A549 (cell line): Measurements from ENCODE around the gene MMD. TPM values are rescaled to one million over a fixed set of nuclear protein-coding genes. Genes with fewer than 3 reads are reported as not detected.

ENCODE experiments used
- ATAC-seq, 2 experiments: fragments of 200-7000 bp in 1 of 2; fragments of >200 bp in 1 of 2; cut with Nextera tagmentation in 1 of 2; cut with Tn5 transposase in 1 of 2; 3 replicates each; pipeline versions ENCODE4 v1.8.0 to v1.9.1; 2018 to 2020; ENCODE audit warnings: mild to moderate bottlenecking in 1 of 2, moderate library complexity in 1 of 2
- CTCF ChIA-PET: fragments of 300-600 bp; sonication (Branson Sonifier 250); formaldehyde crosslinking; extraction: SDS; loops from one replicate; lab custom pipeline; 2021; ENCODE audit warnings: antibody characterized with exemption, inconsistent platforms; lab: Yijun Ruan, JAX
- POLR2A ChIA-PET: fragments of 350-600 bp; formaldehyde crosslinking; extraction: SDS; loops from one replicate; lab custom pipeline; 2021; ENCODE audit warnings: antibody characterized with exemption, inconsistent platforms; lab: Yijun Ruan, JAX
- DNase-seq, 2 experiments: peaks; one replicate each; pipeline versions ENCODE4 v3.0.0 to v3.0.0-alpha.2; 2011 to 2016; ENCODE audit warnings: low read depth in 1 of 2, low spot score in 1 of 2
- FAIRE-seq: peaks from 2 replicates; lab custom pipeline; 2011; peaks lifted over from hg19 to GRCh38; lab: Jason Lieb, UNC
- H3K27ac ChIP-seq, 2 experiments: fragments of >200 bp; sonication (Bioruptor Twin); formaldehyde crosslinking; 3 replicates each; pipeline ENCODE4 v1.5.1; 2016 to 2017
- H3K4me1 ChIP-seq: fragments of >200 bp; sonication (Bioruptor Twin); formaldehyde crosslinking; 3 replicates; pipeline ENCODE4 v1.6.1; 2016
- H3K4me2 ChIP-seq: fragments of >200 bp; sonication (Bioruptor Twin); formaldehyde crosslinking; 3 replicates; pipeline ENCODE4 v1.6.1; 2016
- H3K4me3 ChIP-seq: fragments of >200 bp; sonication (Bioruptor Twin); formaldehyde crosslinking; 3 replicates; pipeline ENCODE4 v1.5.1; 2016
- H3K9me3 ChIP-seq: fragments of >200 bp; sonication (Bioruptor Twin); formaldehyde crosslinking; 3 replicates; pipeline ENCODE4 v1.6.1; 2016
- BCL3 ChIP-seq: fragments of >200 bp; sonication (Bioruptor Twin); formaldehyde crosslinking; IDR thresholded peaks from 3 replicates; pipeline ENCODE4 v1.6.1; 2016
- BHLHE40 ChIP-seq: IDR thresholded peaks from 2 replicates; pipeline ENCODE4 v1.6.1; 2012; ENCODE audit warnings: low read depth, low read length, inconsistent platforms
- CEBPB ChIP-seq, 2 experiments: fragments of >200 bp in 1 of 2; sonication (Bioruptor Twin) in 1 of 2; formaldehyde crosslinking in 1 of 2; IDR thresholded peaks; 2 replicates each; pipeline ENCODE4 v1.6.1; 2012 to 2016
- EHF ChIP-seq: fragments of 250-450 bp; sonication (Bioruptor Pico); IDR thresholded peaks from 2 replicates; pipeline ENCODE4 v1.5.0; 2020; ENCODE audit warnings: mild to moderate bottlenecking
- EHMT2 ChIP-seq: fragments of 200-600 bp; sonication (generic); IDR thresholded peaks from 2 replicates; pipeline ENCODE4 v1.6.1; 2016; ENCODE audit warnings: antibody characterized with exemption, low read depth, mild to moderate bottlenecking, moderate library complexity
- ELK1 ChIP-seq: fragments of 150-350 bp; IDR thresholded peaks from 2 replicates; pipeline ENCODE4 v1.6.1; 2014; ENCODE audit warnings: low read depth, mild to moderate bottlenecking, low read length
- FOSB ChIP-seq: fragments of 250-450 bp; sonication (Bioruptor Pico); IDR thresholded peaks from 2 replicates; pipeline ENCODE4 v1.5.0; 2020; ENCODE audit warnings: mild to moderate bottlenecking, moderate library complexity
- FOXS1 ChIP-seq: fragments of 250-450 bp; sonication (Bioruptor Pico); IDR thresholded peaks from 2 replicates; pipeline ENCODE4 v1.5.0; 2020; ENCODE audit warnings: mild to moderate bottlenecking, moderate library complexity
- GATA3 ChIP-seq: IDR thresholded peaks from 2 replicates; pipeline ENCODE4 v1.6.1; 2012; ENCODE audit warnings: borderline replicate concordance
- HDAC2 ChIP-seq: fragments of 200-600 bp; sonication (generic); IDR thresholded peaks from 2 replicates; pipeline ENCODE4 v1.6.1; 2016
- HES2 ChIP-seq: fragments of >200 bp; sonication (Bioruptor Twin); formaldehyde crosslinking; IDR thresholded peaks from 2 replicates; pipeline ENCODE4 v1.6.1; 2016
- HOXA7 ChIP-seq: fragments of 250-450 bp; sonication (Bioruptor Pico); IDR thresholded peaks from 2 replicates; pipeline ENCODE4 v1.5.0; 2020; ENCODE audit warnings: mild to moderate bottlenecking, moderate library complexity
- JUNB ChIP-seq: fragments of >200 bp; sonication (Bioruptor Twin); formaldehyde crosslinking; IDR thresholded peaks from 2 replicates; pipeline ENCODE4 v1.6.1; 2016
- KDM5A ChIP-seq: fragments of 200-600 bp; sonication (generic); IDR thresholded peaks from 2 replicates; pipeline ENCODE4 v1.6.1; 2016; ENCODE audit warnings: antibody characterized with exemption, mild to moderate bottlenecking
- MYC ChIP-seq: IDR thresholded peaks from 2 replicates; pipeline ENCODE4 v1.6.1; 2012; ENCODE audit warnings: mild to moderate bottlenecking, inconsistent platforms, low read length, improper control_type of control experiment, borderline replicate concordance
- NR3C1 ChIP-seq: fragments of >200 bp; sonication (Bioruptor Twin); formaldehyde crosslinking; IDR thresholded peaks from 3 replicates; pipeline ENCODE4 v1.6.1; 2017
- PHF8 ChIP-seq: fragments of 200-600 bp; sonication (generic); IDR thresholded peaks from 2 replicates; pipeline ENCODE4 v1.6.1; 2016; ENCODE audit warnings: low read depth, mild to moderate bottlenecking, antibody characterized with exemption, moderate library complexity, borderline replicate concordance
- POLR2A ChIP-seq: IDR thresholded peaks from 2 replicates; pipeline ENCODE4 v1.6.1; 2012; ENCODE audit warnings: mild to moderate bottlenecking, low read length
- POLR2AphosphoS2 ChIP-seq: conservative IDR thresholded peaks from 2 replicates; pipeline ENCODE4 v1.6.1; 2012; ENCODE audit warnings: low read length, improper control_type of control experiment, inconsistent platforms
- RAD21 ChIP-seq, 2 experiments: fragments of >200 bp in 1 of 2; sonication (Bioruptor Twin) in 1 of 2; formaldehyde crosslinking in 1 of 2; IDR thresholded peaks in 1 of 2; conservative IDR thresholded peaks in 1 of 2; 2 replicates in 1 of 2; 3 replicates in 1 of 2; pipeline ENCODE4 v1.6.1; 2012 to 2018; ENCODE audit warnings: inconsistent platforms in 1 of 2
- RARB ChIP-seq: fragments of 250-450 bp; sonication (Bioruptor Pico); IDR thresholded peaks from 2 replicates; pipeline ENCODE4 v1.8.0; 2021; ENCODE audit warnings: mild to moderate bottlenecking, moderate library complexity
- RCOR1 ChIP-seq: fragments of 150-350 bp; IDR thresholded peaks from 2 replicates; pipeline ENCODE4 v1.6.1; 2014; ENCODE audit warnings: antibody characterized with exemption, low read length, low read depth
- REST ChIP-seq: fragments of 200-600 bp; sonication (generic); IDR thresholded peaks from 2 replicates; pipeline ENCODE4 v1.6.1; 2016; ENCODE audit warnings: antibody characterized with exemption, mild to moderate bottlenecking, moderate library complexity
- RFX5 ChIP-seq: fragments of 450-650 bp; IDR thresholded peaks from 2 replicates; pipeline ENCODE4 v1.7.1; 2014; ENCODE audit warnings: antibody characterized with exemption, mild to moderate bottlenecking, moderate library complexity
- RNF2 ChIP-seq: fragments of 200-600 bp; sonication (generic); IDR thresholded peaks from 2 replicates; pipeline ENCODE4 v1.6.1; 2016; ENCODE audit warnings: low read depth, mild to moderate bottlenecking, antibody characterized with exemption, moderate library complexity, borderline replicate concordance
- SREBF2 ChIP-seq: fragments of 450-650 bp; IDR thresholded peaks from 2 replicates; pipeline ENCODE4 v1.6.1; 2014; ENCODE audit warnings: mild to moderate bottlenecking, moderate library complexity
- ZSCAN20 ChIP-seq: fragments of 250-450 bp; sonication (Bioruptor Pico); IDR thresholded peaks from 2 replicates; pipeline ENCODE4 v1.8.0; 2022; ENCODE audit warnings: mild to moderate bottlenecking, moderate library complexity
- WGBS: methylation state at CpG from one replicate; pipeline ENCODE4 v1.1.6; 2017; ENCODE audit errors: missing lambda C conversion rate; 5-methylcytosine and 5-hydroxymethylcytosine counted together
- polyA plus RNA-seq, 4 experiments: library from polyadenylated mRNA; depleted of rRNA in 3 of 4; stranded (reverse); fragments of >200 nt; fragmentation: RNase III in 1 of 4; extraction: RNeasy Plus Mini Kit Qiagen cat#74134 plus additional on column Dnase treatment in 1 of 4; gene quantifications; 2 replicates in 3 of 4; 3 replicates in 1 of 4; pipeline ENCODE4 v1.2.3, GENCODE V29; 2011 to 2017

MMD gene
- polyA plus RNA-seq, 2 of the 4 experiments (the other 2 are of a cell fraction): 22.5 to 54.7 TPM

GRCh38 chr17:55368706-55369105 lies 52.9 kb downstream of the MMD start:
- FAIRE-seq (no peak), ATAC-seq (no peak), DNase-seq (no peak)
- H3K9me3 ChIP-seq: no peaks in the 10 kb centered on the region
- H3K4me1 ChIP-seq: no peaks in the 10 kb centered on the region
- no peak overlapping the region for H3K27ac ChIP-seq
- no peak overlapping the region for H3K4me2 ChIP-seq
- H3K4me3 ChIP-seq: no peak overlapping the region
- WGBS: 50% methylated on average over 3 of the region's 3 CpGs
- POLR2A ChIA-PET: no interaction called here
- CTCF ChIA-PET: interaction anchor here (1.3 kb wide), 3 partner anchors 12 to 64 kb away, joined by 3 to 4 read pairs (median 3); no protein-coding TSS in a partner anchor
- TF ChIP-seq HOXA7 (CRISPR knock-in tag): no peak
- no peak for TF ChIP-seq GATA3
- TF ChIP-seq RCOR1: no peak
- TF ChIP-seq CEBPB (IDR thresholded peaks at IDR 0.05): no peak
- TF ChIP-seq RAD21 (conservative IDR thresholded peaks at IDR 0.05 in 1 of 2, IDR thresholded peaks at IDR 0.05 in 1 of 2): no peak
- TF ChIP-seq EHF: no peak
- no peak for TF ChIP-seq PHF8
- no peak for TF ChIP-seq REST
- no peak for TF ChIP-seq RNF2
- TF ChIP-seq JUNB: no peak
- TF ChIP-seq NR3C1: no peak
- no peak for TF ChIP-seq KDM5A
- TF ChIP-seq BHLHE40: no peak
- TF ChIP-seq POLR2A: no peak
- TF ChIP-seq HDAC2: no peak
- no peak for TF ChIP-seq ZSCAN20
- TF ChIP-seq POLR2AphosphoS2: no peak
- TF ChIP-seq ELK1: no peak
- no peak for TF ChIP-seq RARB (CRISPR knock-in tag)
- TF ChIP-seq, all 56 proteins: peak for 0

GRCh38 chr17:55366020-55366481 lies 55.6 kb downstream of the MMD start:
- no peak overlapping the region for H3K27ac ChIP-seq
- FAIRE-seq: peak; percentile 23
- CTCF ChIA-PET: interaction anchor here (0.9 to 4.5 kb wide), 4 partner anchors 10 to 130 kb away, joined by 3 to 36 read pairs (median 17); no protein-coding TSS in a partner anchor

More at GRCh38 chr17:55366020-55366481, 55.6 kb downstream of the MMD start:
- ATAC-seq: no peak
- 80% methylated on average over 1 of the region's 1 CpG for WGBS
- H3K9me3 ChIP-seq: 0 out of 3 replicates have a peak, but pooled peaks cover 3% of the 10 kb centered on the region
- H3K4me2 ChIP-seq: no peak overlapping the region
- DNase-seq: no peak
- H3K4me1 ChIP-seq: no peaks in the 10 kb centered on the region
- no peak overlapping the region for H3K4me3 ChIP-seq
- TF ChIP-seq EHMT2: no peak
- TF ChIP-seq BCL3: no peak
- no peak for TF ChIP-seq RCOR1
- TF ChIP-seq CEBPB (IDR thresholded peaks at IDR 0.05): no peak
- TF ChIP-seq POLR2AphosphoS2: no peak
- no peak for TF ChIP-seq HDAC2
- TF ChIP-seq SREBF2: no peak
- no peak for TF ChIP-seq BHLHE40
- TF ChIP-seq HES2: no peak
- TF ChIP-seq KDM5A: no peak
- TF ChIP-seq FOSB (CRISPR knock-in tag): no peak
- TF ChIP-seq RFX5: no peak
- TF ChIP-seq JUNB: no peak
- TF ChIP-seq MYC: no peak
- TF ChIP-seq POLR2A: no peak
- no peak for TF ChIP-seq FOXS1
- POLR2A ChIA-PET: no interaction called here
